GM12878 (cell line): Measurements from ENCODE around the gene ARAF. TPM values are rescaled to one million over a fixed set of nuclear protein-coding genes. Genes with fewer than 3 reads are reported as not detected.
"Not testable (repeated sequence)": the region's sequence is repeated elsewhere in the genome, so short reads cannot be mapped to it uniquely, and the experiment has no call there.

Experiments
- ATAC-seq: fragments of 200-7000 bp; cut with Tn5 transposase; 3 replicates; pipeline ENCODE4 v1.9.1; 2020; ENCODE audit warnings: mild to moderate bottlenecking, moderate library complexity
- BruUV-seq: library from RNA; stranded (reverse); fragments of 400-500 nt; replicated peaks from 2 replicates; lab custom pipeline; 2021; lab: Mats Ljungman, UMichigan
- CTCF ChIA-PET: fragments of 300-600 bp; sonication (Branson Sonifier 250); formaldehyde crosslinking; extraction: SDS; loops from one replicate; lab custom pipeline; 2021; ENCODE audit warnings: inconsistent platforms; lab: Yijun Ruan, JAX
- POLR2A ChIA-PET: fragments of 350-600 bp; formaldehyde crosslinking; extraction: SDS; loops from one replicate; lab custom pipeline; 2021; ENCODE audit warnings: inconsistent platforms; lab: Charles Lee
- RAD21 ChIA-PET: fragments of 300-600 bp; sonication (Branson Sonifier 250); formaldehyde crosslinking; loops from one replicate; lab custom pipeline; 2023; ENCODE audit warnings: antibody characterized with exemption; ENCODE audit not compliant: unreplicated experiment; lab: Charles Lee
- SMC1A ChIA-PET: fragments of 300-600 bp; sonication (Branson Sonifier 250); formaldehyde crosslinking; loops from one replicate; lab custom pipeline; 2023; ENCODE audit not compliant: unreplicated experiment, uncharacterized antibody; lab: Charles Lee
- DNase-seq: peaks from one replicate; pipeline ENCODE4 v3.0.0-alpha.2; 2011; ENCODE audit warnings: low read depth, low spot score
- FAIRE-seq: peaks from 3 replicates; lab custom pipeline; 2011; peaks lifted over from hg19 to GRCh38; lab: Jason Lieb, UNC
- H2AFZ ChIP-seq: 2 replicates; pipeline ENCODE4 v1.6.0; 2011; ENCODE audit warnings: low read depth, low read length, control low read depth; ENCODE audit not compliant: control insufficient read depth
- H3K27ac ChIP-seq: 2 replicates; pipeline ENCODE4 v1.5.1; 2011; ENCODE audit warnings: control low read depth; ENCODE audit not compliant: control insufficient read depth, insufficient read depth
- H3K27me3 ChIP-seq, 2 experiments: replicated peaks in 1 of 2; 2 replicates each; pipeline versions ENCODE4 v1.6.0 to v1.6.1; 2011; ENCODE audit warnings: low read length in 1 of 2; ENCODE audit not compliant: control insufficient read depth in 2 of 2, insufficient read depth in 2 of 2
- H3K36me3 ChIP-seq, 2 experiments: 2 replicates each; pipeline ENCODE4 v1.5.1; 2011; ENCODE audit warnings: low read length in 1 of 2; ENCODE audit not compliant: control insufficient read depth in 2 of 2, insufficient read depth in 2 of 2
- H3K4me1 ChIP-seq: 2 replicates; pipeline ENCODE4 v1.6.1; 2011; ENCODE audit warnings: mild to moderate bottlenecking, low read length, moderate library complexity, mixed read lengths; ENCODE audit not compliant: control insufficient read depth, insufficient read depth
- H3K4me2 ChIP-seq: 2 replicates; pipeline ENCODE4 v1.6.0; 2011; ENCODE audit warnings: control low read depth; ENCODE audit not compliant: control insufficient read depth, insufficient read depth
- H3K4me3 ChIP-seq: fragments of 200-600 bp; sonication (generic); 2 replicates; pipeline ENCODE4 v1.5.1; 2016
- H3K79me2 ChIP-seq: 2 replicates; pipeline ENCODE4 v1.6.0; 2011; ENCODE audit warnings: low read length; ENCODE audit not compliant: control insufficient read depth, insufficient read depth
- H3K9ac ChIP-seq: 2 replicates; pipeline ENCODE4 v1.8.0; 2011; ENCODE audit warnings: low read length, control low read depth, mixed read lengths; ENCODE audit not compliant: control insufficient read depth, insufficient read depth
- H3K9me3 ChIP-seq: replicated peaks from 3 replicates; pipeline ENCODE4 v1.5.1; 2011; ENCODE audit warnings: mild to moderate bottlenecking, low read length; ENCODE audit not compliant: control insufficient read depth, insufficient read depth
- H4K20me1 ChIP-seq: 2 replicates; pipeline ENCODE4 v1.6.0; 2011; ENCODE audit not compliant: control insufficient read depth, insufficient read depth
- BCLAF1 ChIP-seq: fragments of 450-650 bp; IDR thresholded peaks from 2 replicates; pipeline ENCODE4 v1.6.1; 2017; ENCODE audit warnings: antibody characterized with exemption, mild to moderate bottlenecking, moderate library complexity
- IKZF2 ChIP-seq, 2 experiments: fragments of 450-650 bp; IDR thresholded peaks; 2 replicates each; pipeline ENCODE4 v1.6.1; 2017; ENCODE audit warnings: mild to moderate bottlenecking in 2 of 2, moderate library complexity in 2 of 2
- LARP7 ChIP-seq: fragments of 450-650 bp; IDR thresholded peaks from 2 replicates; pipeline ENCODE4 v1.6.1; 2017; ENCODE audit warnings: mild to moderate bottlenecking
- NFXL1 ChIP-seq: fragments of 450-650 bp; IDR thresholded peaks from 2 replicates; pipeline ENCODE4 v1.6.1; 2017; ENCODE audit warnings: antibody characterized with exemption, mild to moderate bottlenecking, borderline replicate concordance
- NR2F1 ChIP-seq: fragments of 450-650 bp; conservative IDR thresholded peaks from 2 replicates; pipeline ENCODE4 v1.6.1; 2017; ENCODE audit warnings: mild to moderate bottlenecking
- RBBP5 ChIP-seq: fragments of 200-600 bp; sonication (generic); conservative IDR thresholded peaks from 2 replicates; pipeline ENCODE4 v1.6.1; 2016
- SREBF1 ChIP-seq: IDR thresholded peaks from 2 replicates; pipeline ENCODE4 v1.6.1; 2012; ENCODE audit warnings: mild to moderate bottlenecking, low read length
- ZBTB33 ChIP-seq: fragments of 450-650 bp; IDR thresholded peaks from 2 replicates; pipeline ENCODE4 v1.6.1; 2017; ENCODE audit warnings: mild to moderate bottlenecking
- ZNF592 ChIP-seq: fragments of 450-650 bp; IDR thresholded peaks from 2 replicates; pipeline ENCODE4 v1.6.1; 2017; ENCODE audit warnings: mild to moderate bottlenecking, moderate library complexity
- WGBS: methylation state at CpG from one replicate; pipeline ENCODE4 v1.1.6; 2016; ENCODE audit warnings: low lambda C conversion rate; ENCODE audit not compliant: insufficient replicate concordance, insufficient coverage; ENCODE audit errors: missing lambda C conversion rate; 5-methylcytosine and 5-hydroxymethylcytosine counted together
- in situ Hi-C: fragments of 300-500 bp; cut with MboI; formaldehyde crosslinking; loops from 9 replicates; pipeline ENCODE4 v1.14.3; 2018; ENCODE audit warnings: mixed read lengths
- intact Hi-C: fragments of 100-400 bp; cut with micrococcal nuclease; formaldehyde crosslinking; loops from one replicate; pipeline ENCODE4 v1.14.2; 2022; ENCODE audit not compliant: unreplicated experiment
- polyA plus RNA-seq, 11 experiments: library from polyadenylated mRNA; depleted of rRNA in 4 of 11; unstranded in 6 of 11; stranded (reverse) in 5 of 11; fragments of >200 nt; fragmentation: Nextera tagmentation in 4 of 11; fragmentation: Illumina TruSeq in 1 of 11; extraction: Ambion mirVana in 4 of 11; extraction: Trizol in 1 of 11; gene quantifications; 1 replicate in 1 of 11; 2 replicates in 10 of 11; pipeline versions ENCODE4 v1.2.1 to v1.2.3, GENCODE V29; 2011 to 2016; ENCODE audit warnings: inconsistent platforms in 2 of 11, missing spikeins in 2 of 11, low read depth in 1 of 11
- total RNA-seq, 4 experiments: library from RNA; depleted of rRNA in 3 of 4; stranded (reverse); fragments of >200 nt in 3 of 4; fragmentation: Illumina TruSeq in 1 of 4; extraction: Trizol in 1 of 4; gene quantifications; 2 replicates each; pipeline versions ENCODE4 v1.2.1 to v1.2.3, GENCODE V29; 2013 to 2021

ARAF gene
- total and polyA plus RNA-seq, 10 of the 15 experiments (the other 5 are each of a cell fraction or from before 2014, with no cell fraction given), result 5.0 to 79.2 (median 39.1) TPM

- no peak for TF ChIP-seq RBBP5
- no peak for TF ChIP-seq LARP7
- no peak for TF ChIP-seq NFXL1
- no peak for TF ChIP-seq IKZF2 (IDR thresholded peaks at IDR 0.05)
- no peak for TF ChIP-seq ZNF592
- no peak for TF ChIP-seq BCLAF1
- TF ChIP-seq SREBF1, result no peak
- no peak for TF ChIP-seq ZBTB33
- no peak for TF ChIP-seq NR2F1
- RAD21 ChIA-PET, result no interaction called here
- H3K9me3 ChIP-seq, result no peaks in the 10 kb centered on the region; the same call in 2 of the 3 replicates
- no peaks in the 10 kb centered on the region for H3K27me3 ChIP-seq
- in situ Hi-C loops (no loop called here), intact Hi-C loops (no loop called here)
- H2AFZ ChIP-seq, result no peak overlapping the region
- DNase-seq (no peak), ATAC-seq (no peak), FAIRE-seq (no peak)
- no peak overlapping the region for H3K27ac ChIP-seq
- H4K20me1 ChIP-seq, result no peaks in the 10 kb centered on the region
- H3K4me3 ChIP-seq, result no peak overlapping the region
- no peaks in the 10 kb centered on the region for H3K36me3 ChIP-seq
- CTCF ChIA-PET, result interaction anchor here (0.7 kb wide), 1 partner anchor 15 kb away, joined by 3 read pairs; no protein-coding TSS in a partner anchor
- SMC1A ChIA-PET, result interaction anchor here (1.2 to 2.8 kb wide), 2 partner anchors 16 to 32 kb away, joined by 4 to 8 read pairs; no protein-coding TSS in a partner anchor
- POLR2A ChIA-PET, result interaction anchor here (0.7 kb wide), 2 partner anchors 12 to 94 kb away, joined by 4 read pairs; no protein-coding TSS in a partner anchor
- no TSS peak for BruUV-seq
- H3K4me2 ChIP-seq, result no peak overlapping the region
- no peaks in the 10 kb centered on the region for H3K4me1 ChIP-seq
- no peaks in the 10 kb centered on the region for H3K79me2 ChIP-seq
- 18% methylated on average over 3 of the region's 3 CpGs for WGBS
- H3K9ac ChIP-seq, result no peak overlapping the region
These were observed 36.2 kb downstream of the ARAF start for GRCh38 chrX:47597222-47597621.

- H3K4me3 ChIP-seq, intact Hi-C loops, POLR2A ChIA-PET, RAD21 ChIA-PET, H3K79me2 ChIP-seq, CTCF ChIA-PET, H3K4me2 ChIP-seq, H3K9me3 ChIP-seq, H2AFZ ChIP-seq, H4K20me1 ChIP-seq, H3K4me1 ChIP-seq, ATAC-seq, H3K9ac ChIP-seq, H3K36me3 ChIP-seq, H3K27ac ChIP-seq, BruUV-seq, FAIRE-seq, in situ Hi-C loops, SMC1A ChIA-PET, DNase-seq, H3K27me3 ChIP-seq: not testable (repeated sequence)
- WGBS, result 40% methylated on average over 4 of the region's 4 CpGs
These were observed 42.1 kb downstream of the ARAF start for GRCh38 chrX:47603125-47603524.
